GM04504 (cell line): ENCODE results near the gene DGKI.

Experiments used
- DNase-seq: peaks from one replicate; pipeline ENCODE4 v3.0.0-alpha.2; 2012; ENCODE audit warnings: low read depth

The DGKI gene

DNA sequence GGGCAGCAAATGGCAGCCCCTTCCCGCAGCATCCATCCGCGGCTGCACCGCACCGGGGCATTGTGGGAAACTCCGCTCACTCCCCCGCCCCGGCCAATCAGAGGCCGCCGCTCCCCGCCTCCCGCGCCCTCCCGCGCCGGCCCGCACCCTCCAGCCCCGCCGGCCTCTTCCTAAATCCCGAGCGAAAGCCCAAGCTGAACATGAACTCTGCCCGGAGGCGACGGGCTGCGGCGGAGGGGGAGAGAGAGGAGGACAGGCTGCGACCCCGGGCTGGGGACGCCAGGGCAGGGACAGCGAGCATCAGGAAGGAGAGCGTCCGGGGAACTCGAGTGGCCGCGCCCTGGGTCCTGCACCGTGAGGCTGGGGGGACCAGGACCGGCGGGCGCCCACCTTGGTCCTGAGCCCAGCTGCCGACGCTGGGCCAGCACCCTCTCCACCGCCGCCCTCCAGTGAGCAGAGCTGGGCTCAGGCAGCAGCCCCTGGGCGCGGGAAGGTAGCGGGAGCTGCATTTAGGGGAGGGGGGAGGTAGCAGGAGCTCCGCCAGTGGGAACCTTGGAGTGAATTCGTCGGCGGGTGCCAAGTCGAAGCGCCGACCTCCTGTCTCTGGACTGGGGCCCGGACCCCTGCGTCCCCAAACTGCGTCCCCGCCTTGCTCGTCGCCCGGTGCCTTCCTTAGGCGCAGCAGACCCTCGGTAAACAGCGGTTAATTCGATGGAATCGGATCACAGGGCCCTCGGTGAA is at the start of gene DGKI:
DGKI (minus strand) TSS at position 148 of the 741 bp plus-strand sequence.
- DNase-seq: no peak

GRCh38 chr7:137895301-137896221 is 48.8 kb upstream of the DGKI start:
- no peak for DNase-seq

DNA sequence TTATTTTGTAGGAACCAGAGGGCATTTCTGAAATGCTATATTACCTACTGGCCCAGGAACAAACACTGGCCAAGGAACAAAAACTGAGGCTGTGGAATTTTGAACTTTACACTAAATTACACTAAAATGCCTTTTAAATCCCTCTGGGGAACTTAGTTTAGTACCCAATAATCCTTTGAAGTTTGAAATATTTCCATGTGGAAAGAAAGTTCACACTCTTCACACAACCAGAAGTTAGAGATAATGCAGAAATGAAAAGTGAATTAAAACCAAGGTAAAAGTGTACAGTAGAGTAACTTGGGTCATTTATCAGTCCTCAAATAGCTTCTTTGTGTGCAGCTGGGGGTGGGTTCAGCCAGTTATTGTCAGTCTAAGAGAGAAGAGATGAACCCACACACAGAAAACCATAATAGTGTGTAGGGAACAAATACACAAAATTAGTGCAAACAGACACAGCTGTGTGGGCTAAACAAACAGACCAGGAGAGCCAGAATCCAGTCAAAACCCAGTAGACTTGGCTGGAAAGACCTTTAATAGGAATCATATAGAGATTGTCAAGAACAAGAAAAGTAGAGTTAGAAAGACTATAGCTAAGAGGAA is 46.5 kb upstream of the DGKI start:
- DNase-seq: no peak

DNA sequence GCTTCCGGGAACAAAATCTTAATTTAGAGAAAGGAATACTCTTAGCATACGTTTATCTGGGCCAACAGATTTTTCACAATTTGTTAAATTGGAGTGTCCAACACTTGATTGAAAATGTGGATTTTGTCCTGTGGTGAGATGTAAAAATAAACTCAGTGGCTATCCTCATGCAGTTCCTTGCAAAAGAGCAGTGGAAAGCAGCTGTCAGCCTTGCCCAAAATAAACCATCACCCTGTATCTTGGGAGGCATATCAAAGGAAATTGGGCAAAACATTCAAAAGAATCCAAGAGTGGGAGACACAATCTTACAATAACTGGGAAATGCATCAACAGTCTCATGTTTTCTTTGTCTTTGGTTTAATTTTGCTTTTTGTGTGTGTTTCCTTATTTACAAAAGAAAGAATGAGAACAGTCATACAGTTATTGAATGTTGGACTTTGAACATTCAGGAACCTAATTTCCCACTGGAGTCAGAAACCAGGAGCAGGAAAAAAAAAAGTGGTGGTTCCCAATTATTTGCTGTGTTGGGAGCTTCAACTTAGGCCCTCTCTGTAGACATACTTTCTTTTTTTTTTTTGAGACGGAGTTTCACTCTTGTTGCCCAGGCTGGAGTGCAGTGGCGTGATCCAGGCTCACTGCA is 44.4 kb upstream of the DGKI start:
- DNase-seq: no peak

GRCh38 chr7:137890449-137890921 is 43.7 kb upstream of the DGKI start:
- DNase-seq: no peak

DNA sequence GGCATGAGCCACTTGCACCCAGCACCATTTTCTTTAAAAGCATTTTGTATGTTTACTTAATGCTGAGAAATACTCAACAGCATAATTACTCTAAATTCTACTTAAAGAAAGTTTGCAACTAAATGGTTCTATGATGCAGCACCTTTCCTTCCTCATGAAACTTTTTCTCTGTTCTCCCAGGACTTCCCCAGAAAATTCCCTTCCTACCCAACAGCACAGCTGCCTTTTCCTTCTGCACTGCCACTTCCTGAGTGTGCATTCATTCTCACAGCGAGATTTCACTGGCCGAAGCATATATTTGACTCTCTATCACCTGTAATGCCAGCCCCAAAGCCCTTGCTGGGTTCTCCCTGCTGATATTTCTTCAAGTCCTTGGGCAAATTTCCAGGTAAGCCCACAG is 41.5 kb upstream of the DGKI start:
- no peak for DNase-seq

- DNase-seq: no peak
These were observed 40.0 kb upstream of the DGKI start for GRCh38 chr7:137886746-137887145.

- DNase-seq: no peak
These were observed 39.5 kb upstream of the DGKI start for GRCh38 chr7:137886281-137886680.

- no peak for DNase-seq
These were observed 38.9 kb upstream of the DGKI start for GRCh38 chr7:137885678-137886077.

GRCh38 chr7:137882806-137883205 is 36.0 kb upstream of the DGKI start:
- DNase-seq: no peak

- peak; percentile 99 for DNase-seq
These were observed 35.5 kb upstream of the DGKI start for GRCh38 chr7:137882261-137882668.

DNA sequence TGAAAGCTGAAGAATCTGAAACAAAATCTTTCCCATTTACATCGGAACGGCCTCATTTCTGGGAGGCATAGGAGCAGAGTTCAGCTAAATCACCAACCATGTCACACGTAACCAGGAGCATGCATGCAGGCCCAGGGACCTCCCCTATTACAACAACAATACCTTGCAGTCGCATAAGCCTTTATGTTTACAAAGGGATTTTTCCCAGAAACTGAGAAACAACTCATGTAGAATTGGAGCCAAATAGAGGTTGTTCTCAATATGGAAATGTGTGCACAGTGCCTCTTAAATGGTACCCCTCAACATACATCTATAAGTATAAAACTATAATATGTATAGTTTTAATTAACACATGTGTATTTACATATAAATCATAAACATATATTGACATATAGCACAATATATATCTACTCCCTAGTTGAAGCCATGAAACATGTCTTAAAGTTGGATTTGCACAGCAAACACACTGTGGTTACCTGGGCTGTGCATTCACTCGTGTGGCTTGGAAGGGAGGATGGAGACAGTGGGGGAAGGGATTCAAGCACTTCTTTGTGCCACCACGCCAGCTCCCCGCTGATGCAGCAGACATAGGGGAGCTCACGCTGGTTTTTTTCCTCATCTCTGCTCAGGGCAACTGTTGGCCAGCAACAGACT is 35.0 kb upstream of the DGKI start:
- no peak for DNase-seq

DNA sequence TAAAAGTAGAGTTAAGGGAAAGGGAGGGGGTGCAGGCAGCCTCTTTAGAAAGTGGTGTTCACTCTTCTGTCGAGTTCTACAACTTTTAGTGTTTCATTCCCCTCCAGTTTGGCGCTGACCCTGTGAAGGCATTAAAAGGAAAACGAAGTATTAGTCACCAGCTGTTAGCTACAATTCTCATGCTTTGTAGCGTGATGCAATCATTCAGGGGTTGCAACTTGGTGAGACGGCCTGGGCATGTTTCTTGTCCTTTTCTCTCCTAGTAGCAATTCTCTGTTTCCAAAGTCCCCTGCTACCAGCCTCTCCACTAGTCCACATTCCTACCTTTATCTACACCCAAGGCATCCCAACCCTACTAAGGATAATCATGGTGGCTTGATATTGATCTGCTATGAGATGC is 33.7 kb upstream of the DGKI start:
- DNase-seq: peak; percentile 86

- no peak for DNase-seq
These were observed 32.8 kb upstream of the DGKI start for GRCh38 chr7:137879357-137880158.

- DNase-seq: no peak
These were observed 31.7 kb upstream of the DGKI start for GRCh38 chr7:137878333-137878961.

DNA sequence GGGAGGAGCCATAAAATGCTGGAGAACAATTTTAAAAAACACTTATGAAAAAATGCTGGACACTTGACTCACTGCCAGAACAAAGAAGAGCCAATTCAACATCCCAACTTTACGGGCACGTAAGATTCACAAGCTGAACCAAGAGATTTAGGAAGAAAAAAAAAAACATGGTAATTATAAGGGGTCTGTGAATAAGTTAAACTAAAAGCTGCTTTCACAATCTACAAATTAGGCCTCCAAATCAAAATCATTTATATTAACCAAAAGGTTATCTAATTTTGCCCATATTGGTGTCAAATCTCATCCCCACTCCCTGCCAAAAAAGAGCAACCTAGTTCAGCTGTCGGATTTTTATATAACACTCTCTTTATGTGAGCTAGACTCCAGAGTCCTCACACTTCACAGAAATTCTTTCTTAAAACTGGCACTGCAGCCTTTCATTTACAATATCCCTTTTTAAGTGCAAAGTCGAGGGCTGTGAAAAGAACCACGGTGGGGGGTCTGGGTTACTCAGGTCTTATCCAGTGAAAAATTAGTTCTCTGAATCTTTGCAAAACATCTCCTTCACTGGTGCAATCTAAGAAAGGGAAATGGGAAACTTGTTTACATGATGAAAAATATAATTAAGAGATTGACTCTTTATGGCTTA is 30.4 kb upstream of the DGKI start:
- no peak for DNase-seq

DNA sequence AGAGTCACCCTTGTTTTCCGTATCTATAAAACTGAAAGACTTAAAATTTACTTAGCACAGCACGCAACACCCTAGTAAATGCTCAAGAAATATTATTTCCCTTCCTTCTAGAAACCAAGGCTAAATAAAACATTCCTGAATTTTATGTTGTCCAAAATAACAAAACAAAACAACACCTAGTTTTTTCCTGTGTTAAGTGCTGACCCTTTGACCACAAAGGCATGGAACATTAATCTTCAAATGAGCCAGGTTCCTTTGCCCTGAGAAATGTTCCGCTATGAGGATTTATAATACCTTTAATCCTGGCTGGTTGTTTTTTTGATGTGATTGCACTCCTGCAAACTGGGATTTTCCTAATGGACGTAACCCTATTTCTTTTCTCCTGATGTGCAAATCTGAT is 29.0 kb upstream of the DGKI start:
- no peak for DNase-seq

DNA sequence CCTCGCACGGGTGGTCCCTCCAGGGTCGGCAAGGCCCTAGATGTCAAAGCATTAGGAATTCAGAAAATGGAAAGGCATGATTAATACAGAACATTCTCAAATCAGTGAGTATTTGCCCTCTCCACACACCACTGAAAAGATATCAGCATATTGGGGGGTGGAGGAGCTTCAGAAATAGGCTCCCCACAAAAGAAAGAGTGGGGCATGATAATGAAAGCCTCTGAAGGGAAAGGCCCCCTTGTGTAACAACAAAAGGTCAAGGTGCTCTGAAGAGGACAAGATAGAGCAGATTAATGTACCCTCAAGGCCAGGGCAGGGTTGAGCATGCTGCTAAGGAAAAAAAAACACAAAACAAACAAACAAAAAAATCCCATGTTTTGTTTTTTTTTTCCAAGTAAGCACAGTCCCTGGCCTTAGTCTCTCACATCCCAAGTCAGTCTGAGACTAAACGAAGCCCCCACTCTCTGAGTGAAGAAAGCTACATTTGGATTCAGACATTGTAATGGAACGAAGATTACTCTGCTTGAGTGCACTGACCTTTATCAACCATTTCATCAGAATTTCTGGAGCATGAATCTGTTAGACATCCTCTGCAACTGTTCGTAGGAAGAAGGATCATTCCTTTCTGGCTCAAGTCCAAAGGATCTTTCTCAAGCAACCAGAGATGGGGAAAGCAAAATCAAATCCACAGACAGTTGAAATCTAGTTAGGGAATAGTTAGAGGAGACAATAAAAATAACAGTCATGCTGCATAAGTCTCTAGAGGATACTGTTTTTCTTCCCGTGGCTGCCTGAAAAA is 27.4 kb upstream of the DGKI start:
- peak; percentile 96 for DNase-seq

GRCh38 chr7:137873524-137873923 is 26.8 kb upstream of the DGKI start:
- peak; percentile 85 for DNase-seq
